Measurements from ENCODE around the gene PLAC1. TPM values are rescaled to one million over a fixed set of nuclear protein-coding genes. Genes with fewer than 3 reads are reported as not detected.

Gene PLAC1
- polyA plus RNA-seq, 1 donor from 2014 or later, result not detected

DNA sequence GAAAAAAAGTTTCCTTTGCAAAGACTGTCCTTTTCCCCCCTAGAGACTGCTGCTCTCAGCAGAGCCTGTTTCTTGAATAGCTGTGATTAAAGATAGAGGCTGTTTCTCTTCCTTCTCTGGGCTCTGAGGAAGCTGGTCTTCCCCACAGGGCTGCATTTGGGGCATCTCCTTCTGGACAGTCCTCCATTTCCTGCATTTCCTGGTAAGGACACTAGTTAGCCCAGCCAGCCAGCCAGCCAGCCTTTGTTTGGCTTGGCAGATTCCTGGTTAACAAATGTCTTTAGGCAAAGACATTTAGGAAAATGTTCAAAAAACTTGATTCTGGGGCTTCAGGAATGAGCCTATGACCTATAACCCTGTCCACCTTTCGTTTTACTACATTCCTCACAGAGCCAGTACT lies 34.0 kb upstream of the PLAC1 start:
- H3K79me2 ChIP-seq (replicated peaks; ENCODE audit: insufficient read depth, low read length), result no peaks in the 10 kb centered on the region
- H3K27me3 ChIP-seq (ENCODE audit: insufficient read depth, low read depth, low read length), result no peaks in the 10 kb centered on the region
- TF ChIP-seq EP300 (conservative IDR thresholded peaks at IDR 0.05; ENCODE audit: poor library complexity, severe bottlenecking) (no peak), RAD21 (conservative IDR thresholded peaks at IDR 0.05) (no peak)
- TF ChIP-seq, protein P1, sequence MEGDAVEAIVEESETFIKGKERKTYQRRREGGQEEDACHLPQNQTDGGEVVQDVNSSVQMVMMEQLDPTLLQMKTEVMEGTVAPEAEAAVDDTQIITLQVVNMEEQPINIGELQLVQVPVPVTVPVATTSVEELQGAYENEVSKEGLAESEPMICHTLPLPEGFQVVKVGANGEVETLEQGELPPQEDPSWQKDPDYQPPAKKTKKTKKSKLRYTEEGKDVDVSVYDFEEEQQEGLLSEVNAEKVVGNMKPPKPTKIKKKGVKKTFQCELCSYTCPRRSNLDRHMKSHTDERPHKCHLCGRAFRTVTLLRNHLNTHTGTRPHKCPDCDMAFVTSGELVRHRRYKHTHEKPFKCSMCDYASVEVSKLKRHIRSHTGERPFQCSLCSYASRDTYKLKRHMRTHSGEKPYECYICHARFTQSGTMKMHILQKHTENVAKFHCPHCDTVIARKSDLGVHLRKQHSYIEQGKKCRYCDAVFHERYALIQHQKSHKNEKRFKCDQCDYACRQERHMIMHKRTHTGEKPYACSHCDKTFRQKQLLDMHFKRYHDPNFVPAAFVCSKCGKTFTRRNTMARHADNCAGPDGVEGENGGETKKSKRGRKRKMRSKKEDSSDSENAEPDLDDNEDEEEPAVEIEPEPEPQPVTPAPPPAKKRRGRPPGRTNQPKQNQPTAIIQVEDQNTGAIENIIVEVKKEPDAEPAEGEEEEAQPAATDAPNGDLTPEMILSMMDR (IDR thresholded peaks at IDR 0.05; ENCODE audit: poor library complexity, severe bottlenecking), result no peak
- H3K9me2 ChIP-seq (ENCODE audit: insufficient read depth, low read length), result no peaks in the 10 kb centered on the region
- H3K4me2 ChIP-seq (ENCODE audit: low read length), result no peak overlapping the region
- H2AFZ ChIP-seq (ENCODE audit: low read depth, low read length), result no peak overlapping the region
- H3K4me3 ChIP-seq (ENCODE audit: low read length), result no peak overlapping the region
- no peaks in the 10 kb centered on the region for H3F3A ChIP-seq (ENCODE audit: insufficient read depth, low read length, poor library complexity, severe bottlenecking)
- H3K36me3 ChIP-seq (ENCODE audit: insufficient read depth, low read length), result no peaks in the 10 kb centered on the region
- H4K20me1 ChIP-seq (ENCODE audit: insufficient read depth), result no peaks in the 10 kb centered on the region
- H3K9me3 ChIP-seq (ENCODE audit: low read length), result no peaks in the 10 kb centered on the region
- no peak overlapping the region for H3K9ac ChIP-seq (ENCODE audit: low read length)
- H3K27ac ChIP-seq (ENCODE audit: low read length), result no peak overlapping the region

DNA sequence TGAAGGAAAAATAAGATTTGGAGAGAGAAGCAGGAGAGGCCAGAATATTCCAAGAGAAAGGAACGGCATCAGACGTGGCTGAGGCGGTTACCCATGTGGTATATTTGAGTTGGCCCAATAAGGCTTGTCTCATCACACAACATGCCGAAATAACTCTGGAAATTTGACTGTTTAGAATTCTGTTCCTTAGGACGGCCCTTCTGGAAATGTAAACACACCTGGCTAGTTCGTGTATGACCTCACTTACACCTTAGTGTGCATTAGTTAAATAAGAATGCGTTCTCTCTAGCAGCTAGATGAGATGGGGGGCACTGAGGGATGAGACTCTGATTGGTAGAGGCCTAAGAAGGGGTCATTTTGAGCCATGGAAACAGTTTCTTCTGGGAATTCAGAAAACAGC lies 33.2 kb upstream of the PLAC1 start:
- Histone ChIP-seq H3K9me2 (ENCODE audit: insufficient read depth, low read length) (no peaks in the 10 kb centered on the region), H3K79me2 (replicated peaks; ENCODE audit: insufficient read depth, low read length) (no peaks in the 10 kb centered on the region), H3K9ac (ENCODE audit: low read length) (no peak overlapping the region), H3K27ac (ENCODE audit: low read length) (no peak overlapping the region), H3K4me2 (ENCODE audit: low read length) (no peak overlapping the region), H2AFZ (ENCODE audit: low read depth, low read length) (no peak overlapping the region), H3K27me3 (ENCODE audit: insufficient read depth, low read depth, low read length) (no peaks in the 10 kb centered on the region), H3K9me3 (ENCODE audit: low read length) (no peaks in the 10 kb centered on the region), H3K4me3 (ENCODE audit: low read length) (no peak overlapping the region), H3K36me3 (ENCODE audit: insufficient read depth, low read length) (no peaks in the 10 kb centered on the region), H4K20me1 (ENCODE audit: insufficient read depth) (no peaks in the 10 kb centered on the region), H3F3A (ENCODE audit: insufficient read depth, low read length, poor library complexity, severe bottlenecking) (no peaks in the 10 kb centered on the region)
- TF ChIP-seq MXI1 (conservative IDR thresholded peaks at IDR 0.05; ENCODE audit: poor library complexity, severe bottlenecking) (no peak), POLR2AphosphoS5 (IDR thresholded peaks at IDR 0.05) (no peak), EP300 (conservative IDR thresholded peaks at IDR 0.05; ENCODE audit: poor library complexity, severe bottlenecking) (no peak), TAF1 (IDR thresholded peaks at IDR 0.05; ENCODE audit: low read depth) (no peak), EZH2 (IDR thresholded peaks at IDR 0.05; ENCODE audit: borderline replicate concordance, insufficient read depth, low read length, poor library complexity, severe bottlenecking) (no peak), SMC3 (conservative IDR thresholded peaks at IDR 0.05; ENCODE audit: poor library complexity) (no peak), RAD21 (conservative IDR thresholded peaks at IDR 0.05) (no peak)
- TF ChIP-seq, protein P1 (IDR thresholded peaks at IDR 0.05; ENCODE audit: poor library complexity, severe bottlenecking), result no peak
- TF ChIP-seq, protein P2, sequence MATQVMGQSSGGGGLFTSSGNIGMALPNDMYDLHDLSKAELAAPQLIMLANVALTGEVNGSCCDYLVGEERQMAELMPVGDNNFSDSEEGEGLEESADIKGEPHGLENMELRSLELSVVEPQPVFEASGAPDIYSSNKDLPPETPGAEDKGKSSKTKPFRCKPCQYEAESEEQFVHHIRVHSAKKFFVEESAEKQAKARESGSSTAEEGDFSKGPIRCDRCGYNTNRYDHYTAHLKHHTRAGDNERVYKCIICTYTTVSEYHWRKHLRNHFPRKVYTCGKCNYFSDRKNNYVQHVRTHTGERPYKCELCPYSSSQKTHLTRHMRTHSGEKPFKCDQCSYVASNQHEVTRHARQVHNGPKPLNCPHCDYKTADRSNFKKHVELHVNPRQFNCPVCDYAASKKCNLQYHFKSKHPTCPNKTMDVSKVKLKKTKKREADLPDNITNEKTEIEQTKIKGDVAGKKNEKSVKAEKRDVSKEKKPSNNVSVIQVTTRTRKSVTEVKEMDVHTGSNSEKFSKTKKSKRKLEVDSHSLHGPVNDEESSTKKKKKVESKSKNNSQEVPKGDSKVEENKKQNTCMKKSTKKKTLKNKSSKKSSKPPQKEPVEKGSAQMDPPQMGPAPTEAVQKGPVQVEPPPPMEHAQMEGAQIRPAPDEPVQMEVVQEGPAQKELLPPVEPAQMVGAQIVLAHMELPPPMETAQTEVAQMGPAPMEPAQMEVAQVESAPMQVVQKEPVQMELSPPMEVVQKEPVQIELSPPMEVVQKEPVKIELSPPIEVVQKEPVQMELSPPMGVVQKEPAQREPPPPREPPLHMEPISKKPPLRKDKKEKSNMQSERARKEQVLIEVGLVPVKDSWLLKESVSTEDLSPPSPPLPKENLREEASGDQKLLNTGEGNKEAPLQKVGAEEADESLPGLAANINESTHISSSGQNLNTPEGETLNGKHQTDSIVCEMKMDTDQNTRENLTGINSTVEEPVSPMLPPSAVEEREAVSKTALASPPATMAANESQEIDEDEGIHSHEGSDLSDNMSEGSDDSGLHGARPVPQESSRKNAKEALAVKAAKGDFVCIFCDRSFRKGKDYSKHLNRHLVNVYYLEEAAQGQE (IDR thresholded peaks at IDR 0.05; ENCODE audit: borderline replicate concordance), result no peak
